HepG2 (cell line): ENCODE results near the gene NDUFS7. TPM values are rescaled to one million over a fixed set of nuclear protein-coding genes. Genes with fewer than 3 reads are reported as not detected.
A peak's percentile ranks its signal among the peaks of the same experiment; 100 is the strongest.

Experiments
- ATAD3A ChIP-seq: sonication (generic); formaldehyde crosslinking; IDR thresholded peaks from 2 replicates; pipeline ENCODE4 v1.4.0; 2020; ENCODE audit warnings: missing genetic modification reagents
- BHLHE40 ChIP-seq: IDR thresholded peaks from 2 replicates; pipeline ENCODE4 v1.6.1; 2011; ENCODE audit warnings: low read length, improper control_type of control experiment
- CC2D1A ChIP-seq: sonication (generic); formaldehyde crosslinking; IDR thresholded peaks from 2 replicates; pipeline ENCODE4 v1.8.1; 2023; ENCODE audit warnings: mild to moderate bottlenecking, missing genetic modification reagents
- DPF2 ChIP-seq: sonication (generic); formaldehyde crosslinking; IDR thresholded peaks from 2 replicates; pipeline ENCODE4 v1.4.0; 2020; ENCODE audit warnings: mild to moderate bottlenecking, low read depth, missing genetic modification reagents, borderline replicate concordance
- ELF1 ChIP-seq: sonication (generic); formaldehyde crosslinking; IDR thresholded peaks from 2 replicates; pipeline ENCODE4 v1.4.0; 2020; ENCODE audit warnings: missing genetic modification reagents
- GABPB1 ChIP-seq: IDR thresholded peaks from 2 replicates; pipeline ENCODE4 v1.6.1; 2016; ENCODE audit warnings: mild to moderate bottlenecking, missing genetic modification reagents, moderate library complexity, missing compliant biosample characterization
- ISL2 ChIP-seq: sonication (generic); formaldehyde crosslinking; IDR thresholded peaks from 2 replicates; pipeline ENCODE4 v1.5.0; 2020; ENCODE audit warnings: missing genetic modification reagents
- KDM1A ChIP-seq: IDR thresholded peaks from 2 replicates; pipeline ENCODE4 v1.6.1; 2016; ENCODE audit warnings: missing compliant biosample characterization
- NFKB2 ChIP-seq: sonication (generic); formaldehyde crosslinking; IDR thresholded peaks from 2 replicates; pipeline ENCODE4 v1.4.0; 2020; ENCODE audit warnings: missing genetic modification reagents, borderline replicate concordance
- RORA ChIP-seq: sonication (generic); formaldehyde crosslinking; IDR thresholded peaks from 2 replicates; pipeline ENCODE4 v1.5.0; 2020; ENCODE audit warnings: mild to moderate bottlenecking, missing genetic modification reagents, moderate library complexity
- SKI ChIP-seq: fragments of 450-650 bp; IDR thresholded peaks from one replicate; pipeline ENCODE4 v1.6.1; 2018; ENCODE audit warnings: mild to moderate bottlenecking; ENCODE audit not compliant: partially characterized antibody
- SYNCRIP ChIP-seq: fragments of 200-400 bp; formaldehyde crosslinking; IDR thresholded peaks from 2 replicates; pipeline ENCODE4 v1.6.1; 2018; ENCODE audit warnings: mild to moderate bottlenecking, low read depth, low read length; ENCODE audit not compliant: insufficient read depth
- TCF7L2 ChIP-seq: IDR thresholded peaks from 2 replicates; pipeline ENCODE4 v1.6.1; 2011; ENCODE audit warnings: mild to moderate bottlenecking, low read depth, low read length, moderate library complexity
- ZNF230 ChIP-seq: sonication (generic); formaldehyde crosslinking; IDR thresholded peaks from 2 replicates; pipeline ENCODE4 v1.4.0; 2020; ENCODE audit warnings: mild to moderate bottlenecking, missing genetic modification reagents
- ZNF235 ChIP-seq: sonication (generic); formaldehyde crosslinking; IDR thresholded peaks from 2 replicates; pipeline ENCODE4 v1.8.1; 2023; ENCODE audit warnings: mild to moderate bottlenecking, missing genetic modification reagents, borderline replicate concordance
- ZNF761 ChIP-seq: sonication (generic); formaldehyde crosslinking; conservative IDR thresholded peaks from 2 replicates; pipeline ENCODE4 v1.4.0; 2020; ENCODE audit warnings: mild to moderate bottlenecking, missing genetic modification reagents
- polyA plus RNA-seq, 8 experiments: library from polyadenylated mRNA; depleted of rRNA in 3 of 8; stranded (reverse) in 7 of 8; unstranded in 1 of 8; fragments of >200 nt; fragmentation: Illumina TruSeq in 4 of 8; extraction: Trizol in 4 of 8; gene quantifications; 2 replicates each; pipeline versions ENCODE4 v1.2.1 to v1.2.3, GENCODE V29; 2011 to 2016; ENCODE audit warnings: low read depth in 4 of 8, missing spikeins in 1 of 8, mixed read lengths in 1 of 8; ENCODE audit not compliant: insufficient read depth in 1 of 8
- total RNA-seq, 5 experiments: library from RNA; depleted of rRNA; stranded (reverse); fragments of >200 nt; fragmentation: Illumina TruSeq; extraction: Trizol; gene quantifications; 2 replicates each; pipeline ENCODE4 v1.2.3, GENCODE V29; 2016; ENCODE audit warnings: low read depth in 1 of 5
- TF ChIP-seq, protein P1 (sequence below): sonication (generic); formaldehyde crosslinking; IDR thresholded peaks from 2 replicates; pipeline ENCODE4 v1.5.0; 2020; ENCODE audit warnings: mild to moderate bottlenecking, missing genetic modification reagents, moderate library complexity
- TF ChIP-seq, protein P2 (sequence below): sonication (generic); formaldehyde crosslinking; conservative IDR thresholded peaks from 2 replicates; pipeline ENCODE4 v1.4.0; 2020; ENCODE audit warnings: mild to moderate bottlenecking, missing genetic modification reagents, moderate library complexity
- TF ChIP-seq, protein P3 (sequence below): sonication (generic); formaldehyde crosslinking; IDR thresholded peaks from 2 replicates; pipeline ENCODE4 v1.4.0; 2020; ENCODE audit warnings: missing genetic modification reagents, borderline replicate concordance
- TF ChIP-seq, protein P4 (sequence below): sonication (generic); formaldehyde crosslinking; IDR thresholded peaks from 2 replicates; pipeline ENCODE4 v1.8.0; 2022; ENCODE audit warnings: missing genetic modification reagents, mild to moderate bottlenecking, inconsistent platforms, borderline replicate concordance

Gene NDUFS7
- total and polyA plus RNA-seq, 2 of the 13 experiments (the other 11 are each of a cell fraction or from before 2014, with no cell fraction given), result 34.3 to 66.9 TPM

DNA sequence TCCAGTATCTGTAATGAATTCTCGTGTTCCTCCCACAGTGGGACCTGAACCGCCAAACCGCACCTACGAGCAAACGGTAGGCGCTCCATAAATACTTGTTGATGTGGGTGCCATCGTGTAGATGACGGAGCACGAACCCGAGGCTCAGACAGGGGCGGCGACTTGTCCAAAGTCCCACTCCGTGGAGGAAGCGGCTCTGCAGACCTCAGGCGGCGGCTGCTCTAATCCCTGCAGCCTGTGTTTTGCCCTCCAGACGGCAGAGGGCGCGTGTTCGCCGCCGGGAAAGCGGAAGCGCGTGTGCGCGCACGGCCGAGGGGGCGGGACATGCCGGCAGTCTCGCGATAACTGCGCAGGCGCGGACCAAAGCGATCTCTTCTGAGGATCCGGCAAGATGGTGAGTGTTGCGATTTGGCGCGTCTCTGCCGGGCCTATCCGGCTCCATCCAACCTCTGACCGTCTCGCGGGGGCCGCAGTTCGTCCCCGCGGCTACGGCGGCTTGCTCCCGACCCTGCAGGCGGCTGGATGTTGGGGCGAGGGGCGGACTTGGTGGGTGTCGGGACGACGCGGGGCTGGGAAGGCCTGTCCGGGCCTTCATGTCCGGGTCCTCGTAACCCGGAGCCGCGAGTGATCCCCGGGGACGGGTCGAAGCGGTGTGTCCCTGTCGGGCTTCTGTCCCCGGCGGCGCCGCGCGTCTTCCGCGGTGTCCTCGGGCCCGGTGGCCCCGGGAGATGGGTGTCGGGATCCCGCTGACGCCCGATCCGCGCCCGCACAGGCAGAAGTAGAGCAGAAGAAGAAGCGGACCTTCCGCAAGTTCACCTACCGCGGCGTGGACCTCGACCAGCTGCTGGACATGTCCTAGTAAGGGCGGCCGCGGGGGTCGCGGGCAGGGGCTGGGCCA, 54.6 kb downstream of the NDUFS7 start, which contains the start of gene RPS15 (continued):
- TF ChIP-seq, protein P1, sequence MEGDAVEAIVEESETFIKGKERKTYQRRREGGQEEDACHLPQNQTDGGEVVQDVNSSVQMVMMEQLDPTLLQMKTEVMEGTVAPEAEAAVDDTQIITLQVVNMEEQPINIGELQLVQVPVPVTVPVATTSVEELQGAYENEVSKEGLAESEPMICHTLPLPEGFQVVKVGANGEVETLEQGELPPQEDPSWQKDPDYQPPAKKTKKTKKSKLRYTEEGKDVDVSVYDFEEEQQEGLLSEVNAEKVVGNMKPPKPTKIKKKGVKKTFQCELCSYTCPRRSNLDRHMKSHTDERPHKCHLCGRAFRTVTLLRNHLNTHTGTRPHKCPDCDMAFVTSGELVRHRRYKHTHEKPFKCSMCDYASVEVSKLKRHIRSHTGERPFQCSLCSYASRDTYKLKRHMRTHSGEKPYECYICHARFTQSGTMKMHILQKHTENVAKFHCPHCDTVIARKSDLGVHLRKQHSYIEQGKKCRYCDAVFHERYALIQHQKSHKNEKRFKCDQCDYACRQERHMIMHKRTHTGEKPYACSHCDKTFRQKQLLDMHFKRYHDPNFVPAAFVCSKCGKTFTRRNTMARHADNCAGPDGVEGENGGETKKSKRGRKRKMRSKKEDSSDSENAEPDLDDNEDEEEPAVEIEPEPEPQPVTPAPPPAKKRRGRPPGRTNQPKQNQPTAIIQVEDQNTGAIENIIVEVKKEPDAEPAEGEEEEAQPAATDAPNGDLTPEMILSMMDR, result peak; percentile 99
- TF ChIP-seq ZNF230 (peak; percentile 95), ZNF761 (CRISPR knock-in tag) (peak; percentile 71; the same call in 1 of the 2 replicates), ELF1 (CRISPR knock-in tag) (peak; percentile 98), ZNF235 (CRISPR knock-in tag) (peak; percentile 98), CC2D1A (CRISPR knock-in tag) (0 out of 2 replicates have a peak, but pooled peaks have one; percentile 65), ATAD3A (CRISPR knock-in tag) (peak; percentile 86; the same call in 1 of the 2 replicates), ISL2 (peak; percentile 89; the same call in 1 of the 2 replicates), RORA (no peak), NFKB2 (CRISPR knock-in tag) (peak; percentile 98; the same call in 1 of the 2 replicates), SKI (peak; percentile 94), GABPB1 (peak; percentile 99), KDM1A (CRISPR knock-in tag) (no peak), SYNCRIP (no peak), DPF2 (CRISPR knock-in tag) (peak; percentile 50; the same call in 1 of the 2 replicates), TCF7L2 (no peak), BHLHE40 (peak; percentile 36)
- TF ChIP-seq, protein P2, sequence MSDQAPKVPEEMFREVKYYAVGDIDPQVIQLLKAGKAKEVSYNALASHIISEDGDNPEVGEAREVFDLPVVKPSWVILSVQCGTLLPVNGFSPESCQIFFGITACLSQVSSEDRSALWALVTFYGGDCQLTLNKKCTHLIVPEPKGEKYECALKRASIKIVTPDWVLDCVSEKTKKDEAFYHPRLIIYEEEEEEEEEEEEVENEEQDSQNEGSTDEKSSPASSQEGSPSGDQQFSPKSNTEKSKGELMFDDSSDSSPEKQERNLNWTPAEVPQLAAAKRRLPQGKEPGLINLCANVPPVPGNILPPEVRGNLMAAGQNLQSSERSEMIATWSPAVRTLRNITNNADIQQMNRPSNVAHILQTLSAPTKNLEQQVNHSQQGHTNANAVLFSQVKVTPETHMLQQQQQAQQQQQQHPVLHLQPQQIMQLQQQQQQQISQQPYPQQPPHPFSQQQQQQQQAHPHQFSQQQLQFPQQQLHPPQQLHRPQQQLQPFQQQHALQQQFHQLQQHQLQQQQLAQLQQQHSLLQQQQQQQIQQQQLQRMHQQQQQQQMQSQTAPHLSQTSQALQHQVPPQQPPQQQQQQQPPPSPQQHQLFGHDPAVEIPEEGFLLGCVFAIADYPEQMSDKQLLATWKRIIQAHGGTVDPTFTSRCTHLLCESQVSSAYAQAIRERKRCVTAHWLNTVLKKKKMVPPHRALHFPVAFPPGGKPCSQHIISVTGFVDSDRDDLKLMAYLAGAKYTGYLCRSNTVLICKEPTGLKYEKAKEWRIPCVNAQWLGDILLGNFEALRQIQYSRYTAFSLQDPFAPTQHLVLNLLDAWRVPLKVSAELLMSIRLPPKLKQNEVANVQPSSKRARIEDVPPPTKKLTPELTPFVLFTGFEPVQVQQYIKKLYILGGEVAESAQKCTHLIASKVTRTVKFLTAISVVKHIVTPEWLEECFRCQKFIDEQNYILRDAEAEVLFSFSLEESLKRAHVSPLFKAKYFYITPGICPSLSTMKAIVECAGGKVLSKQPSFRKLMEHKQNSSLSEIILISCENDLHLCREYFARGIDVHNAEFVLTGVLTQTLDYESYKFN (CRISPR knock-in tag), result peak; percentile 81
- TF ChIP-seq, protein P3, sequence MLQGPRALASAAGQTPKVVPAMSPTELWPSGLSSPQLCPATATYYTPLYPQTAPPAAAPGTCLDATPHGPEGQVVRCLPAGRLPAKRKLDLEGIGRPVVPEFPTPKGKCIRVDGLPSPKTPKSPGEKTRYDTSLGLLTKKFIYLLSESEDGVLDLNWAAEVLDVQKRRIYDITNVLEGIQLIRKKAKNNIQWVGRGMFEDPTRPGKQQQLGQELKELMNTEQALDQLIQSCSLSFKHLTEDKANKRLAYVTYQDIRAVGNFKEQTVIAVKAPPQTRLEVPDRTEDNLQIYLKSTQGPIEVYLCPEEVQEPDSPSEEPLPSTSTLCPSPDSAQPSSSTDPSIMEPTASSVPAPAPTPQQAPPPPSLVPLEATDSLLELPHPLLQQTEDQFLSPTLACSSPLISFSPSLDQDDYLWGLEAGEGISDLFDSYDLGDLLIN (CRISPR knock-in tag), result peak; percentile 94; the same call in 1 of the 2 replicates
- TF ChIP-seq, protein P4, sequence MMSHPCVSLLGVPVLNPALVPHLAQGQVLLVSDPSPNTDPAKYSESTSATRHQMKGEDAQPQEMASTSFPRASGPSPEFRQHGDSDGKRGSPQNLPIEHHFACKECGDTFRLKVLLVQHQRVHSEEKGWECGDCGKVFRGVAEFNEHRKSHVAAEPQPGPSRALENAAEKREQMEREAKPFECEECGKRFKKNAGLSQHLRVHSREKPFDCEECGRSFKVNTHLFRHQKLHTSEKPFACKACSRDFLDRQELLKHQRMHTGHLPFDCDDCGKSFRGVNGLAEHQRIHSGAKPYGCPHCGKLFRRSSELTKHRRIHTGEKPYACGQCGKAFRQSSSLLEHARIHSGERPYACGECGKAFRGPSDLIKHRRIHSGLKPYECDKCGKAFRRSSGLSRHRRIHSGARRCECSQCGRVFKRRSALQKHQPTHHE, result peak; percentile 98
